ENCODE measurements around the gene LAMA3.

DNA sequence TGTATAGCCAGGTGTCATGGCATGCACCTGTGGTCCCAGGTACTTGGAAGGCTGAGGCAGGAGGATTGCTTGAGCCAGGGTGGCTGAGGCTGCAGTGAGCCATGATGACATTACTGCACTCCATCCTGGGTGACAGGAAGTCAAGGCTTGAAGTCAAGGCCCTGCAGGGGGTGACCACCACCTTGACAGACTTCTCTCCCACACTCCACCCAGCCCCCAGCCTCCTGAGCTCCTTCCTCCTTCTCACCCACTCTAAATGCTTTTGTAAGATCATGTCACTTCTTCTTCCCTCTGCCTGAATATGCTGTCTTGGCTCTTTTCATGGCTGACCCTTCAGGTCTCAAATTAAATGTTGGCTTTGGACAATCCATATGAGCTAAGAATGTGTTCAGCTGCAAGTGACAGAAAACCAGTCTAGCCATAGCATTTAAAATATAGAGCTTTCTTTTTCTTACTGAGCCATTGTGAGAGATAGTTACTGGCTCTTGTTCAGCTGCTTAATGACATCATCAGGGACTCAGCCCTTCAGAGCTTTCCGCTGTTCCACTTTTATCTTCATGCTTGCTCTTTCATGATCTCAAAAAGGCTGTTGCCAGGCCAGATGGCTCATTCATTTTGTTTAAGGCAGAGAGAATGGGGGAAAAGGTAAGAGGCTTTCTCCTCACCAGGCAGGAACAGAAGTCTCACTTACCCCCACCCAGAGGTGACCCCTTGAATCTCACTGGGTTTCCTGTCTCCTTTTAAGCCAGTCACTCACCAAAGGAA is 288.6 kb downstream of the LAMA3 start:
- TF ChIP-seq, protein P1, sequence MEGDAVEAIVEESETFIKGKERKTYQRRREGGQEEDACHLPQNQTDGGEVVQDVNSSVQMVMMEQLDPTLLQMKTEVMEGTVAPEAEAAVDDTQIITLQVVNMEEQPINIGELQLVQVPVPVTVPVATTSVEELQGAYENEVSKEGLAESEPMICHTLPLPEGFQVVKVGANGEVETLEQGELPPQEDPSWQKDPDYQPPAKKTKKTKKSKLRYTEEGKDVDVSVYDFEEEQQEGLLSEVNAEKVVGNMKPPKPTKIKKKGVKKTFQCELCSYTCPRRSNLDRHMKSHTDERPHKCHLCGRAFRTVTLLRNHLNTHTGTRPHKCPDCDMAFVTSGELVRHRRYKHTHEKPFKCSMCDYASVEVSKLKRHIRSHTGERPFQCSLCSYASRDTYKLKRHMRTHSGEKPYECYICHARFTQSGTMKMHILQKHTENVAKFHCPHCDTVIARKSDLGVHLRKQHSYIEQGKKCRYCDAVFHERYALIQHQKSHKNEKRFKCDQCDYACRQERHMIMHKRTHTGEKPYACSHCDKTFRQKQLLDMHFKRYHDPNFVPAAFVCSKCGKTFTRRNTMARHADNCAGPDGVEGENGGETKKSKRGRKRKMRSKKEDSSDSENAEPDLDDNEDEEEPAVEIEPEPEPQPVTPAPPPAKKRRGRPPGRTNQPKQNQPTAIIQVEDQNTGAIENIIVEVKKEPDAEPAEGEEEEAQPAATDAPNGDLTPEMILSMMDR (IDR thresholded peaks at IDR 0.05; ENCODE audit: extremely low read depth in 1 of 2, insufficient read depth in 1 of 2, low read depth in 1 of 2, low read length in 2 of 2) = no peak
- TF ChIP-seq POLR2AphosphoS5 (IDR thresholded peaks at IDR 0.05; ENCODE audit: insufficient read depth, low read depth, low read length) (no peak), POLR2A (IDR thresholded peaks at IDR 0.05; ENCODE audit: low read depth, low read length) (no peak), EZH2 (IDR thresholded peaks at IDR 0.05; ENCODE audit: borderline replicate concordance, low read depth, low read length, severe bottlenecking) (no peak), JUN (IDR thresholded peaks at IDR 0.05; ENCODE audit: borderline replicate concordance, insufficient read depth, insufficient read length, low read depth) (no peak), MYC (IDR thresholded peaks at IDR 0.05; ENCODE audit: low read depth, low read length) (no peak)
- TF ChIP-seq, protein P2, sequence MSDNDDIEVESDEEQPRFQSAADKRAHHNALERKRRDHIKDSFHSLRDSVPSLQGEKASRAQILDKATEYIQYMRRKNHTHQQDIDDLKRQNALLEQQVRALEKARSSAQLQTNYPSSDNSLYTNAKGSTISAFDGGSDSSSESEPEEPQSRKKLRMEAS (IDR thresholded peaks at IDR 0.05; ENCODE audit: insufficient read depth, insufficient read length) = no peak

Data from endothelial cell of umbilical vein (primary cell).